RWPE2 (cell line): ENCODE results near the gene GAS6.
A peak's percentile ranks its signal among the peaks of the same experiment; 100 is the strongest.

ENCODE experiments used
- ATAC-seq: fragments of 200-7000 bp; cut with Tn5 transposase; 3 replicates; pipeline ENCODE4 v1.9.1; 2021; ENCODE audit warnings: low read depth
- DNase-seq: peaks from one replicate; pipeline ENCODE4 v3.0.0-alpha.2; 2020; ENCODE audit warnings: low spot score
- H3K27ac ChIP-seq: fragments of 450-650 bp; 2 replicates; pipeline ENCODE4 v1.5.1; 2017; ENCODE audit warnings: mild to moderate bottlenecking; ENCODE audit not compliant: poor library complexity, severe bottlenecking
- H3K27me3 ChIP-seq: fragments of 250-450 bp; sonication (Bioruptor Pico); 2 replicates; pipeline ENCODE4 v1.5.1; 2021; ENCODE audit warnings: mild to moderate bottlenecking, moderate library complexity; ENCODE audit not compliant: insufficient read depth, poor library complexity, severe bottlenecking
- H3K36me3 ChIP-seq: fragments of 250-450 bp; sonication (Bioruptor Pico); 2 replicates; pipeline ENCODE4 v1.5.1; 2020; ENCODE audit warnings: low read depth, mild to moderate bottlenecking, moderate library complexity
- H3K4me1 ChIP-seq: fragments of 250-450 bp; sonication (Bioruptor Pico); 2 replicates; pipeline ENCODE4 v1.5.1; 2021; ENCODE audit warnings: mild to moderate bottlenecking, moderate library complexity; ENCODE audit not compliant: insufficient read depth, poor library complexity, severe bottlenecking
- H3K4me3 ChIP-seq: fragments of 250-450 bp; sonication (Bioruptor Pico); 2 replicates; pipeline ENCODE4 v1.5.1; 2021; ENCODE audit warnings: mild to moderate bottlenecking, moderate library complexity; ENCODE audit not compliant: severe bottlenecking
- H3K9me3 ChIP-seq: fragments of 250-450 bp; sonication (Bioruptor Pico); 2 replicates; pipeline ENCODE4 v1.5.1; 2021; ENCODE audit warnings: mild to moderate bottlenecking, moderate library complexity; ENCODE audit not compliant: severe bottlenecking
- CTCF ChIP-seq: fragments of 450-650 bp; IDR thresholded peaks from one replicate; pipeline ENCODE4 v1.5.1; 2017; ENCODE audit warnings: mild to moderate bottlenecking, moderate library complexity; ENCODE audit not compliant: poor library complexity, severe bottlenecking

The GAS6 gene

GRCh38 chr13:113840541-113841352 is 23.1 kb downstream of the GAS6 start:
- H3K36me3 ChIP-seq = peaks cover 46% of the 10 kb centered on the region
- no peaks in the 10 kb centered on the region for H3K27me3 ChIP-seq
- H3K4me1 ChIP-seq = peaks cover 35% of the 10 kb centered on the region
- no peak overlapping the region for H3K4me3 ChIP-seq
- ATAC-seq = no peak
- no peak for TF ChIP-seq CTCF
- no peak for DNase-seq
- no peaks in the 10 kb centered on the region for H3K9me3 ChIP-seq
- H3K27ac ChIP-seq = peak overlapping the region; percentile 98

- Histone ChIP-seq H3K4me1 (peaks cover 28% of the 10 kb centered on the region), H3K9me3 (no peaks in the 10 kb centered on the region), H3K27me3 (no peaks in the 10 kb centered on the region), H3K27ac (peak overlapping the region; percentile 98), H3K36me3 (peaks cover 46% of the 10 kb centered on the region), H3K4me3 (no peak overlapping the region)
- ATAC-seq (no peak), DNase-seq (no peak)
- no peak for TF ChIP-seq CTCF
Observed at GRCh38 chr13:113839536-113840204, 24.2 kb downstream of the GAS6 start.

- no peak for TF ChIP-seq CTCF
- DNase-seq (no peak), ATAC-seq (no peak)
- no peaks in the 10 kb centered on the region for H3K27me3 ChIP-seq
- H3K4me3 ChIP-seq = peak overlapping the region; percentile 14
- H3K36me3 ChIP-seq = peaks cover 44% of the 10 kb centered on the region
- peaks cover 28% of the 10 kb centered on the region for H3K4me1 ChIP-seq
- no peaks in the 10 kb centered on the region for H3K9me3 ChIP-seq
- H3K27ac ChIP-seq = peak overlapping the region; percentile 98
Observed at GRCh38 chr13:113838711-113839201, 25.1 kb downstream of the GAS6 start.

GRCh38 chr13:113837560-113838355 is 26.1 kb downstream of the GAS6 start:
- peaks cover 28% of the 10 kb centered on the region for H3K4me1 ChIP-seq
- ATAC-seq (peak; percentile 89), DNase-seq (peak; percentile 99)
- H3K27ac ChIP-seq = peak overlapping the region; percentile 98
- peaks cover 41% of the 10 kb centered on the region for H3K36me3 ChIP-seq
- TF ChIP-seq CTCF = no peak
- peak overlapping the region; percentile 22 for H3K4me3 ChIP-seq
- H3K27me3 ChIP-seq = no peaks in the 10 kb centered on the region
- H3K9me3 ChIP-seq = no peaks in the 10 kb centered on the region
